ENCODE data around the gene TDRD7. TPM values are rescaled to one million over a fixed set of nuclear protein-coding genes. Genes with fewer than 3 reads are reported as not detected.

TDRD7 gene
- polyA plus RNA-seq, 1 donor (not counting 4 experiments of a cell fraction or from before 2014, with no cell fraction given): 10.5 TPM

GRCh38 chr9:97373331-97373730 is 38.6 kb upstream of the TDRD7 start:
- no peak overlapping the region for H3K27ac ChIP-seq (ENCODE audit: control insufficient read depth, insufficient read depth, low read length)
- no peak overlapping the region for H2AFZ ChIP-seq (ENCODE audit: control insufficient read depth, low read length)
- H3K4me3 ChIP-seq (ENCODE audit: control insufficient read depth in 2 of 3, extremely low read depth in 1 of 3, insufficient read depth in 2 of 3, low read depth in 1 of 3, low read length in 3 of 3): no peak overlapping the region
- no peaks in the 10 kb centered on the region for H3K79me2 ChIP-seq (ENCODE audit: control insufficient read depth, insufficient read depth, low read length)
- no peak for FAIRE-seq
- H3K4me2 ChIP-seq (ENCODE audit: control insufficient read depth, extremely low read depth, insufficient read depth, low read depth, low read length): no peak overlapping the region
- no peaks in the 10 kb centered on the region for H3K9me1 ChIP-seq (ENCODE audit: control insufficient read depth, extremely low read depth, insufficient read depth, low read length)
- TF ChIP-seq CTCF (optimal IDR thresholded peaks at IDR 0.05 in 1 of 3, IDR thresholded peaks at IDR 0.05 in 1 of 3, conservative IDR thresholded peaks at IDR 0.05 in 1 of 3; ENCODE audit: extremely low read depth in 1 of 3, insufficient read depth in 2 of 3, low read length in 3 of 3): no peak
- TF ChIP-seq EZH2 (IDR thresholded peaks at IDR 0.05; ENCODE audit: low read length): no peak
- H3K36me3 ChIP-seq (ENCODE audit: control insufficient read depth in 2 of 2, extremely low read depth in 1 of 2, insufficient read depth in 2 of 2, low read length in 2 of 2): no peaks in the 10 kb centered on the region
- no peaks in the 10 kb centered on the region for H3K4me1 ChIP-seq (ENCODE audit: control insufficient read depth, extremely low read depth, insufficient read depth, low read length)
- H3K27me3 ChIP-seq (ENCODE audit: control insufficient read depth, extremely low read depth, insufficient read depth, low read length): no peaks in the 10 kb centered on the region
- dilution Hi-C loops (cut with MboI; ENCODE audit: extremely low pct_ligation_motif_present, low sequenced_read_pairs): no loop called here
- H3K9ac ChIP-seq (ENCODE audit: control insufficient read depth, extremely low read depth, insufficient read depth, low read length): no peak overlapping the region
- H4K20me1 ChIP-seq (ENCODE audit: control insufficient read depth, extremely low read depth, insufficient read depth, low read length): no peaks in the 10 kb centered on the region
- no peak for DNase-seq (ENCODE audit: low read depth, low spot score)
- H3K9me3 ChIP-seq (ENCODE audit: control insufficient read depth, low read depth, low read length): no peaks in the 10 kb centered on the region

GRCh38 chr9:97374811-97375210 is 37.1 kb upstream of the TDRD7 start:
- H2AFZ ChIP-seq (ENCODE audit: control insufficient read depth, low read length): no peak overlapping the region
- H3K9ac ChIP-seq (ENCODE audit: control insufficient read depth, extremely low read depth, insufficient read depth, low read length): no peak overlapping the region
- TF ChIP-seq EZH2 (IDR thresholded peaks at IDR 0.05; ENCODE audit: low read length) (no peak), CTCF (optimal IDR thresholded peaks at IDR 0.05 in 1 of 3, IDR thresholded peaks at IDR 0.05 in 1 of 3, conservative IDR thresholded peaks at IDR 0.05 in 1 of 3; ENCODE audit: extremely low read depth in 1 of 3, insufficient read depth in 2 of 3, low read length in 3 of 3) (no peak)
- dilution Hi-C loops (cut with MboI; ENCODE audit: extremely low pct_ligation_motif_present, low sequenced_read_pairs): no loop called here
- no peak overlapping the region for H3K4me2 ChIP-seq (ENCODE audit: control insufficient read depth, extremely low read depth, insufficient read depth, low read depth, low read length)
- H3K4me1 ChIP-seq (ENCODE audit: control insufficient read depth, extremely low read depth, insufficient read depth, low read length): no peaks in the 10 kb centered on the region
- DNase-seq (ENCODE audit: low read depth, low spot score) (no peak), FAIRE-seq (no peak)
- H3K27me3 ChIP-seq (ENCODE audit: control insufficient read depth, extremely low read depth, insufficient read depth, low read length): no peaks in the 10 kb centered on the region
- H4K20me1 ChIP-seq (ENCODE audit: control insufficient read depth, extremely low read depth, insufficient read depth, low read length): no peaks in the 10 kb centered on the region
- H3K9me3 ChIP-seq (ENCODE audit: control insufficient read depth, low read depth, low read length): no peaks in the 10 kb centered on the region
- H3K27ac ChIP-seq (ENCODE audit: control insufficient read depth, insufficient read depth, low read length): no peak overlapping the region
- H3K4me3 ChIP-seq (ENCODE audit: control insufficient read depth in 2 of 3, extremely low read depth in 1 of 3, insufficient read depth in 2 of 3, low read depth in 1 of 3, low read length in 3 of 3): no peak overlapping the region
- H3K79me2 ChIP-seq (ENCODE audit: control insufficient read depth, insufficient read depth, low read length): no peaks in the 10 kb centered on the region
- H3K36me3 ChIP-seq (ENCODE audit: control insufficient read depth in 2 of 2, extremely low read depth in 1 of 2, insufficient read depth in 2 of 2, low read length in 2 of 2): no peaks in the 10 kb centered on the region
- H3K9me1 ChIP-seq (ENCODE audit: control insufficient read depth, extremely low read depth, insufficient read depth, low read length): no peaks in the 10 kb centered on the region

Measured in keratinocyte (primary cell).